SK-N-SH (cell line): ENCODE measurements around the gene TRIM15. TPM values are rescaled to one million over a fixed set of nuclear protein-coding genes. Genes with fewer than 3 reads are reported as not detected.
A peak's percentile ranks its signal among the peaks of the same experiment; 100 is the strongest.

ENCODE experiments used
- CTCF ChIA-PET: fragments of 300-600, 350-600 bp; formaldehyde crosslinking; extraction: SDS; loops from one replicate; lab custom pipeline; 2021; lab: Yijun Ruan, JAX
- POLR2A ChIA-PET: fragments of 350-600 bp; sonication (Branson Sonifier 250); formaldehyde crosslinking; extraction: SDS; loops from one replicate; lab custom pipeline; 2020; ENCODE audit warnings: antibody characterized with exemption, inconsistent platforms; lab: Yijun Ruan, JAX
- DNase-seq: peaks from one replicate; pipeline ENCODE4 v3.0.0; 2012
- H2AFZ ChIP-seq: fragments of 200-600 bp; sonication (generic); 2 replicates; pipeline ENCODE4 v1.8.1; 2016; ENCODE audit warnings: antibody characterized with exemption, mild to moderate bottlenecking, low read depth
- H3F3A ChIP-seq: fragments of 200-600 bp; sonication (generic); replicated peaks from 2 replicates; pipeline ENCODE3; 2016; ENCODE audit warnings: antibody characterized with exemption, mild to moderate bottlenecking; ENCODE audit not compliant: insufficient read depth
- H3K27ac ChIP-seq, 2 experiments: fragments of 200-500 bp in 1 of 2; fragments of 200-600 bp in 1 of 2; sonication (Bioruptor generic) in 1 of 2; sonication (generic), shearing (Covaris generic) in 1 of 2; 2 replicates each; pipeline versions ENCODE4 v1.5.1 to v1.6.1; 2014 to 2016; ENCODE audit warnings: low read depth in 2 of 2, inconsistent platforms in 1 of 2, low read length in 1 of 2, mild to moderate bottlenecking in 1 of 2, mixed read lengths in 1 of 2
- H3K27me3 ChIP-seq: fragments of 200-600 bp; sonication (generic), shearing (Covaris generic); 2 replicates; pipeline ENCODE4 v1.6.1; 2016; ENCODE audit warnings: mixed run types; ENCODE audit not compliant: insufficient read depth
- H3K36me3 ChIP-seq, 2 experiments: fragments of 200-500 bp in 1 of 2; fragments of 200-600 bp in 1 of 2; sonication (Bioruptor generic) in 1 of 2; sonication (generic) in 1 of 2; replicated peaks in 1 of 2; 2 replicates each; pipeline versions ENCODE3 to v1.5.1; 2014 to 2016; ENCODE audit warnings: low read length in 1 of 2, mild to moderate bottlenecking in 1 of 2; ENCODE audit not compliant: insufficient read depth in 2 of 2, control insufficient read depth in 1 of 2
- H3K4me1 ChIP-seq, 2 experiments: fragments of 200-500 bp in 1 of 2; fragments of 200-600 bp in 1 of 2; sonication (Bioruptor generic) in 1 of 2; sonication (generic), shearing (Covaris generic) in 1 of 2; 2 replicates each; pipeline versions ENCODE4 v1.5.1 to v1.6.1; 2014 to 2016; ENCODE audit warnings: low read depth in 1 of 2, low read length in 1 of 2, mixed run types in 1 of 2; ENCODE audit not compliant: insufficient read depth in 2 of 2, control insufficient read depth in 1 of 2
- H3K4me2 ChIP-seq: fragments of 200-600 bp; sonication (generic), shearing (Covaris generic); 2 replicates; pipeline ENCODE4 v1.6.1; 2017; ENCODE audit warnings: mixed run types
- H3K4me3 ChIP-seq, 2 experiments: fragments of 200-500 bp in 1 of 2; fragments of 200-600 bp in 1 of 2; sonication (Bioruptor generic) in 1 of 2; sonication (generic), shearing (Covaris generic) in 1 of 2; 2 replicates each; pipeline versions ENCODE4 v1.5.1 to v1.8.1; 2014 to 2016; ENCODE audit warnings: low read depth in 2 of 2, inconsistent platforms in 1 of 2, low read length in 1 of 2, mild to moderate bottlenecking in 1 of 2, mixed read lengths in 1 of 2, moderate library complexity in 1 of 2
- H3K79me2 ChIP-seq: fragments of 200-600 bp; sonication (generic); 2 replicates; pipeline ENCODE4 v1.8.1; 2017; ENCODE audit warnings: mild to moderate bottlenecking; ENCODE audit not compliant: insufficient read depth
- H3K9ac ChIP-seq: fragments of 200-600 bp; sonication (generic); 2 replicates; pipeline ENCODE4 v1.6.1; 2017; ENCODE audit warnings: mixed run types
- H3K9me2 ChIP-seq: fragments of 200-600 bp; sonication (generic); 2 replicates; pipeline ENCODE4 v1.6.1; 2017; ENCODE audit warnings: mixed run types
- H3K9me3 ChIP-seq: fragments of 200-600 bp; sonication (generic); 2 replicates; pipeline ENCODE4 v1.6.1; 2017; ENCODE audit warnings: mixed run types, mild to moderate bottlenecking, moderate library complexity
- H4K20me1 ChIP-seq: fragments of 200-600 bp; sonication (generic); 2 replicates; pipeline ENCODE4 v1.6.1; 2017; ENCODE audit warnings: mild to moderate bottlenecking, mixed run types; ENCODE audit not compliant: insufficient read depth
- CTCF ChIP-seq: fragments of 200-600 bp; sonication (generic); IDR thresholded peaks from 2 replicates; pipeline ENCODE4 v1.6.1; 2017; ENCODE audit warnings: antibody characterized with exemption, mild to moderate bottlenecking, moderate library complexity
- EZH2phosphoT487 ChIP-seq: fragments of 200-600 bp; sonication (generic); IDR thresholded peaks from 2 replicates; pipeline ENCODE4 v1.6.1; 2017; ENCODE audit warnings: low read depth, mixed run types, mild to moderate bottlenecking, antibody characterized with exemption, moderate library complexity, borderline replicate concordance
- FOSL2 ChIP-seq: IDR thresholded peaks from 2 replicates; pipeline ENCODE4 v1.4.0; 2012; ENCODE audit warnings: low read depth, mild to moderate bottlenecking, moderate library complexity, borderline replicate concordance
- FOXJ3 ChIP-seq: sonication (generic); formaldehyde crosslinking; IDR thresholded peaks from 2 replicates; pipeline ENCODE4 v1.5.1; 2020; ENCODE audit warnings: mild to moderate bottlenecking, missing genetic modification reagents
- JUND ChIP-seq: IDR thresholded peaks from 2 replicates; pipeline ENCODE4 v1.4.0; 2012
- MAX ChIP-seq: IDR thresholded peaks from 2 replicates; pipeline ENCODE4 v1.4.0; 2012; ENCODE audit warnings: low read depth
- MEF2A ChIP-seq: IDR thresholded peaks from 2 replicates; pipeline ENCODE4 v1.4.0; 2012; ENCODE audit warnings: low read depth, borderline replicate concordance
- MXI1 ChIP-seq: IDR thresholded peaks from 2 replicates; pipeline ENCODE4 v1.6.1; 2012; ENCODE audit warnings: mild to moderate bottlenecking, low read depth, low read length, improper control_type of control experiment
- PBX3 ChIP-seq: IDR thresholded peaks from 2 replicates; pipeline ENCODE4; 2012
- RCOR1 ChIP-seq: fragments of 150-350 bp; IDR thresholded peaks from 2 replicates; pipeline ENCODE4 v1.6.1; 2017; ENCODE audit warnings: antibody characterized with exemption, low read length
- RXRA ChIP-seq: IDR thresholded peaks from 2 replicates; pipeline ENCODE4 v1.4.0; 2012; ENCODE audit warnings: low read depth, mild to moderate bottlenecking, borderline replicate concordance
- TEAD4 ChIP-seq: IDR thresholded peaks from 2 replicates; pipeline ENCODE4 v1.4.0; 2012; ENCODE audit warnings: mild to moderate bottlenecking, borderline replicate concordance; ENCODE audit not compliant: insufficient read depth
- ZBTB33 ChIP-seq: IDR thresholded peaks from 2 replicates; pipeline ENCODE4 v1.4.0; 2012; ENCODE audit warnings: low read depth, borderline replicate concordance
- WGBS: methylation state at CpG from one replicate; pipeline ENCODE4 v1.1.6; 2017; ENCODE audit warnings: low lambda C conversion rate; 5-methylcytosine and 5-hydroxymethylcytosine counted together
- polyA plus RNA-seq, 3 experiments: library from polyadenylated mRNA; depleted of rRNA; stranded (reverse); fragments of >200 nt; gene quantifications; 2 replicates each; pipeline ENCODE4 v1.2.3, GENCODE V29; 2012

TRIM15 gene
- polyA plus RNA-seq, 1 of the 3 experiments (the other 2 are of a cell fraction) = not detected

- Histone ChIP-seq H3K9me2 (no peaks in the 10 kb centered on the region), H3K4me3 (no peak overlapping the region), H3K4me2 (peak overlapping the region; percentile 54; the same call in 1 of the 2 replicates), H3K27me3 (peaks cover 28% of the 10 kb centered on the region; the same call in 1 of the 2 replicates), H3K79me2 (no peaks in the 10 kb centered on the region), H3K9ac (no peak overlapping the region), H3K9me3 (no peaks in the 10 kb centered on the region), H3F3A (no peaks in the 10 kb centered on the region), H2AFZ (no peak overlapping the region), H3K4me1 (no peaks in the 10 kb centered on the region; a peak in 1 of 4 replicates), H3K27ac (no peak overlapping the region), H3K36me3 (no peaks in the 10 kb centered on the region), H4K20me1 (no peaks in the 10 kb centered on the region)
- TF ChIP-seq MEF2A (no peak), JUND (0 out of 2 replicates have a peak, but pooled peaks have one; percentile 22), MXI1 (no peak), TEAD4 (no peak), MAX (no peak), ZBTB33 (no peak), RXRA (no peak), EZH2phosphoT487 (no peak), RCOR1 (no peak), PBX3 (no peak), CTCF (no peak), FOXJ3 (CRISPR knock-in tag) (no peak), FOSL2 (peak; percentile 45; the same call in 1 of the 2 replicates)
- no peak for DNase-seq
- ChIA-PET CTCF (interaction anchor here (1.4 to 6.4 kb wide), 3 partner anchors 23 to 51 kb away, joined by 5 to 38 read pairs (median 12); no protein-coding TSS in a partner anchor), POLR2A (no interaction called here)
- WGBS = 2% methylated on average over 12 of the region's 12 CpGs
Observed at GRCh38 chr6:30154709-30155519, 8.4 kb upstream of the TRIM15 start.
